AG04449 (cell line): ENCODE results near the gene MEIS2.

Source experiments
- CTCF ChIA-PET: fragments of 350-600 bp; formaldehyde crosslinking; extraction: SDS; loops from one replicate; lab custom pipeline; 2021; ENCODE audit warnings: antibody characterized with exemption; lab: Yijun Ruan, JAX
- POLR2A ChIA-PET: fragments of 400-600, 350-600 bp; formaldehyde crosslinking; extraction: SDS; loops from one replicate; lab custom pipeline; 2020; ENCODE audit warnings: antibody characterized with exemption, inconsistent platforms; lab: Yijun Ruan, JAX
- DNase-seq: peaks from one replicate; pipeline ENCODE4 v3.0.0-alpha.2; 2010; ENCODE audit warnings: low read depth, low spot score
- H3K4me3 ChIP-seq: 2 replicates; pipeline ENCODE4 v1.5.1; 2011; ENCODE audit warnings: low read depth, mild to moderate bottlenecking, control low read depth, low read length
- CTCF ChIP-seq: IDR thresholded peaks from one replicate; pipeline ENCODE4 v1.5.1; 2011; ENCODE audit warnings: mild to moderate bottlenecking, moderate library complexity, low read length, control low read depth, inconsistent platforms; ENCODE audit not compliant: insufficient read depth; ENCODE audit errors: missing control alignments

The MEIS2 gene

GRCh38 chr15:36958606-36959005 is 141.7 kb downstream of the MEIS2 start:
- no peak for TF ChIP-seq CTCF

GRCh38 chr15:36954486-36954885 is 145.9 kb downstream of the MEIS2 start:
- no peak overlapping the region for H3K4me3 ChIP-seq
- TF ChIP-seq CTCF, result no peak
- ChIA-PET CTCF (no interaction called here), POLR2A (no interaction called here)
- DNase-seq, result no peak

More at GRCh38 chr15:36958606-36959005, 141.7 kb downstream of the MEIS2 start:
- no peak overlapping the region for H3K4me3 ChIP-seq
- ChIA-PET CTCF (no interaction called here), POLR2A (no interaction called here)
- no peak for DNase-seq

- ChIA-PET CTCF (interaction anchor here (1.3 kb wide), 1 partner anchor 8 kb away, joined by 3 read pairs; no protein-coding TSS in a partner anchor), POLR2A (no interaction called here)
- no peak overlapping the region for H3K4me3 ChIP-seq
- TF ChIP-seq CTCF, result no peak
- DNase-seq, result no peak
These were observed 147.0 kb downstream of the MEIS2 start for GRCh38 chr15:36953346-36953745.

- POLR2A ChIA-PET, result no interaction called here
These were observed 148.6 kb downstream of the MEIS2 start for GRCh38 chr15:36951731-36952247.

GRCh38 chr15:36950371-36950770 is 150.0 kb downstream of the MEIS2 start:
- no peak for TF ChIP-seq CTCF
- ChIA-PET CTCF (no interaction called here), POLR2A (no interaction called here)

More at GRCh38 chr15:36951731-36952247, 148.6 kb downstream of the MEIS2 start:
- DNase-seq, result peak; percentile 56
- CTCF ChIA-PET, result no interaction called here
- no peak for TF ChIP-seq CTCF
- H3K4me3 ChIP-seq, result no peak overlapping the region

GRCh38 chr15:36948982-36949381 is 151.4 kb downstream of the MEIS2 start:
- POLR2A ChIA-PET, result no interaction called here
- DNase-seq, result no peak
- no peak for TF ChIP-seq CTCF
- CTCF ChIA-PET, result interaction anchor here (1.8 kb wide), 1 partner anchor 185 kb away, joined by 4 read pairs; no protein-coding TSS in a partner anchor
- H3K4me3 ChIP-seq, result no peak overlapping the region

More at GRCh38 chr15:36950371-36950770, 150.0 kb downstream of the MEIS2 start:
- H3K4me3 ChIP-seq, result no peak overlapping the region
- no peak for DNase-seq
